HG03159 (cell line): ENCODE data around the gene MEX3C.

ENCODE experiments used
- ATAC-seq: cut with Tn5 transposase; IDR thresholded peaks from one replicate; pipeline ENCODE4 v1.9.1; 2021; ENCODE audit warnings: mild to moderate bottlenecking, moderate library complexity; ENCODE audit not compliant: unreplicated experiment

The MEX3C gene

DNA sequence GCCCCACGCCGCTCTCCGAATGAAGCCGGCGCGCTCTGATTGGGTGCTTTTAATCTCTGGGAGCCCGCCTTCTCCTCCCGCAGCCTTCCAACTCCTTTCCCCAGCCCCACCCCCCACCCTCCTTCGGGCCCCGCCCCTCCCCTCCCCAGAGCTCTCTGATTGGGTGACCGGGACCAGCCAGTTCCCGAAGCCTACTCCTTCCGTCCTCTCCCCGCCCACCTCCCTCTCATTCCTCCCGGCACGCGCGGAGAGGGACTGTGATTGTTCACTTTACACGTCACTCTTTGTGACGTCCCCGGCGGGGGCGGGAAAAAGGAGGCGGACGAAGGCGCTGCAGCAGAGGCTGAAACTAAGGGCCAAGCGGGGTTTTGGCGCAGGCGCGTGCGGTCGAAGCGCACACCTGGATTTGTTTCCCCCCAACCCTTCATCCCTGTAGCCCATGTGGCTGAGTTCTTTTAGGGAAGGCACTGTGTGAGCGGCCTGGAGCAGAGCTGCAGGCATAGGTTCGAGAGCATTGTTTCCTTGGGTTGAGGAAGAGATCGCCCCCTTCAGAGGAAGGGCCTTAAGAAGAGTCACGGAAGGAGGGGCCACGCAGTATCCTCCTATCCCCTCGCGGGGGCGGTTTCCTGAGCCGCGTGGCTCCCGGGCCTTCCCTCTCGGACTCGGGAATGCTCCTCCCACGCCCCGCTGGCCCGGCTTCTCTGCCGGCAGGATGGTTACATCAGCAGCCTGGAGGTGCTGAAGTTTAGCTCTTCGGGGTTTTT is at the start of gene MEX3C:
TSS of gene MEX3C (minus strand) at position 21 of the 764 bp plus-strand sequence. CDS start 361 bp downstream, outside the sequence.
- peak; percentile 83 for ATAC-seq

DNA sequence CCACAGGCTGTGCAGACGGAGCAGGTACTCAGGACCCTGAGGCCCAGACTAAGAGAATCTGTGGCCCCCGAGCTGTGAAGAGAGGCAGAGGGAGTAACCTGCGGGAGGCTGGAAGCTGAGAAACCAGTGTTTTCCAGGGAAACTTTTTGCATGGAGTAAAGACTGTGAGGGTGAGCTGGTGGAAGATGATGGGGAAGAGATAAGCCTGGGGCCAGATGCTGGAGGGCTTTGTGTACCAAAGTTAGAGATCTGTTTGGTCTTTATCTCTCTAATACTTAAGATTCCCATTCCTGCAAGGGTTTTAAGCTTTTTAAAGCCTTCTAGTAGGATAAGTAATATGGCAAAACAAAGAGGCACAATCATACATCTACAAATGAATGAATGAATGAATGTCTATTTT is 43.7 kb upstream of the MEX3C start:
- no peak for ATAC-seq

DNA sequence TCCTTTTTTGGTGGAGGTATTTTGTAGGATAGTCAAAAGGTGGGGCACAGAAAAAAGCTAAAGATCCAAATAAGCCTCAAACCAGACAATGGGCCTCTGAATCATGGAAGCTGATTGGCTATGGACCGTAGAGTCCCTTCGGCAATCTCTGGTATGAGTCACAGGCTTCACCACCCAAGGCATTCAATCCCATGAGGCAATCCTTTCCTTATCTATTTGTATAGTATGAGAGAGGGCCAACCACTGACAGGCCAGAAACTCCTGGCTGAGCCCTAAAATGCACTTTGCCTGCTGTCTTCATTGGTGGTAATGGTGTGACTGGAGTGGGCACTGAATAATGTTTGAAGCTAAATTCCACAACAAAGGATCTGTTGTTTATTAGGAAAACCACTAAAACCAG is 38.7 kb upstream of the MEX3C start:
- ATAC-seq = no peak

DNA sequence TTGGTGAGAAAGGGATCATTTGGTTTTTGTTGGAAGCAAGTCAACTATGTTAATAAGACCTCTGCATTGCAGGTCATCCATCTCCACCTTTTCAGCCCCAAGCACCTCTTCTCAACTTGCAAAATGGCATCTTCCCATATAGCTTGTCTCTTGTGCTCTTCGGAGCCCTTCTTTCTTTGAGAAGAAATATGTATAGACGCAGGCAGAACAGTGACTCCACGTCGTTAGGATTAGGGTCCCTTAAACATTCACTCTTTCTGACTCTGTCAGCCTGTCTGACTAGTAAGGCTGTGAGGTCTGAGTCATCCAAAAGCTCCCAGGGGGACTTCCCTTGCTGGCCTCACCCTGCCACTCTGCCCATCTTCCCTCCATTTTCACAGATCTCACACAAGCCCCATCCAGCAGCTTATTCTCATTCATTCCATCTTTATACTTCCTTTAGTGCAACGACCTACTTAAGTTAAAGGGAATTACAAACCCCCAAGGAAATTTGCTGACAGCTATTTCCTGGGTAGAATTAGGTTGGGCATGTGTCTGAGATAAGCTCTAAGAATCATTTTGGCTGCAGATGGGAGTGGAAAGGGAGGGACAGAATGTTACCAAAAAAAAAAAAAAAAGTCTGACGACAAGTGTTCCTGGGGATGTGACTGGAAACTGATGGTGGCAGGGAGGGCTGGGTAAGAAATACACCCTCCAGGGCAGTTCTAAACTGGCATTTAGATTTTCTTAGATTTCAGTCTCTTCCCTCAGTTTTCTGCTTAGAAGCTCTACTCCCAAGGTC is 37.7 kb upstream of the MEX3C start:
- ATAC-seq = peak; percentile 88

DNA sequence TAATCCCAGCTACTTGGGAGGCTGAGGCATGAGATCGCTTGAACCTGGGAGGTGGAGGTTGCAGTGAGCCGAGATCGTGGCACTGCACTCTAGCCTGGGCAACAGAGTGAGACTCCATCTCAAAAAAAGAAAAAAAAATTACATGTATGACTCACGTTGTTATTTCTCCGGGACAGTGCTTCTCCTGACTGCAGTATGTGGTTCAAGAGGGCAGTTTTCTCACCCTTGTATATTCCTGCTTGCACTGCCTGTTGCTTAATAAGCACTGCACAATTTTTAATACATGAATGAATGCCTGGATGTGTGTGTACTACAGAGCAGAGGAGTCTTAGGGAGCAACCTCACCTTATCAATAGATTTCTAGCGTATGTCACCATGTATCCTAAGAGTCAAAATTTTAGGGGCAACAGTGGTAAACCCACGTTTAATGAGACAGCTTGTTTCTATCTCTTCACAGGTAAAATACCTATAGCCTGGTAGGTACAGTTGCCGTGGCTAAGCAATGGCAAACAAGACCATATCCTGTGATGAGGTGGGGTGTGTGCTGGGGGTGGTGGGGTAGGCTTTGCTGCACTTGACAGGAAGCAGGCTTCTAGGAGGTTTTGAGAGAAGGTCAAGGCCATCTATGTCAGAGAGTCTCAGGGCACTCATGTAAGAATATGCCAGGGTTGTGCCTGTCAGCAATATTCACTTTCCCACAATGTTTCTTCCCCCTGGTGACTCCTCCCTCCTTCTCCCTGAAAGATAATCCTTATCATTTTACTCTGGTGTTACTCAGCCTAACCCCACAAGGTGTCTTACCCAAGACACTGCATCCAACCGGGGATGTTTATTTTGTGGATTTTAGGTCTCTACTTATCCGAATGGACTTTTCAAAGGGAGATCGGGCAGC is 36.9 kb upstream of the MEX3C start:
- no peak for ATAC-seq

DNA sequence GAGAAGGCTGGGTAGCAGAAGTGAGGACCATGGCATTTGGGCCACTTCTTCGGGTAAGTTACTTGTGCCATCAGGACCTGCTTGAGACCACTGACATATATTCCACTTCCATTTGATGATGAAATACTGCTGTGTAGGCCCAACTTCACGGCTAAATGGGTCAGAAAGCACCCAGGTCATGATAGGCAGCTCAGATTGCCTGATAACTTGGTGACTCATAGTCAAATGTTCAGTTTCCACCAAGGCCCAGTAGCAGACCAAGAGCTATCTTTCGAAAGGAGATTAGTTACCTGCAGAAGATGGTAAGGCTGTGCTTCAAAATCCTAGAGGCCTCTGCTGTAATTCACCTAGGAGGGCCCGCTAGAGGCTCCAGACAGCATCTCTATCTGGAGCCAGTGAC is 31.8 kb upstream of the MEX3C start:
- no peak for ATAC-seq

DNA sequence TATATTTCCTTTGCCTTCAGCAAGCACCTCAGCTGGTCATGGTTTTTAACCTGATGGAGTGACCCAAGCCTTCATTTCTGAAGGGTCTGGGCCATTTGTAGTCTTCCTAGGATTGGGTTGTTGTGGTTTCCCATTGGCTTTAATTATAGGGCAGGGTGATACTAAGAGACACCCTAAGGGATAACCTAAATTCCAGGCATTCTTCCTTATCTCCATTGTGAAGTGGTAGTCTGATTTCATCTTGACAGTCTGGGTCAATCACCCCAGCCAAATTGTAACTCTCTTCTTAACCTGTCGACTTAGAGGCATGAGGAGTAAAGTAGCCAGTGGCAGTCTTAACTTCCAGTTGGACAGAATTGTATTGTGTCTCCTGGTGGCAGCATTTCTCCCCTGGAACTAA is 30.2 kb upstream of the MEX3C start:
- no peak for ATAC-seq

DNA sequence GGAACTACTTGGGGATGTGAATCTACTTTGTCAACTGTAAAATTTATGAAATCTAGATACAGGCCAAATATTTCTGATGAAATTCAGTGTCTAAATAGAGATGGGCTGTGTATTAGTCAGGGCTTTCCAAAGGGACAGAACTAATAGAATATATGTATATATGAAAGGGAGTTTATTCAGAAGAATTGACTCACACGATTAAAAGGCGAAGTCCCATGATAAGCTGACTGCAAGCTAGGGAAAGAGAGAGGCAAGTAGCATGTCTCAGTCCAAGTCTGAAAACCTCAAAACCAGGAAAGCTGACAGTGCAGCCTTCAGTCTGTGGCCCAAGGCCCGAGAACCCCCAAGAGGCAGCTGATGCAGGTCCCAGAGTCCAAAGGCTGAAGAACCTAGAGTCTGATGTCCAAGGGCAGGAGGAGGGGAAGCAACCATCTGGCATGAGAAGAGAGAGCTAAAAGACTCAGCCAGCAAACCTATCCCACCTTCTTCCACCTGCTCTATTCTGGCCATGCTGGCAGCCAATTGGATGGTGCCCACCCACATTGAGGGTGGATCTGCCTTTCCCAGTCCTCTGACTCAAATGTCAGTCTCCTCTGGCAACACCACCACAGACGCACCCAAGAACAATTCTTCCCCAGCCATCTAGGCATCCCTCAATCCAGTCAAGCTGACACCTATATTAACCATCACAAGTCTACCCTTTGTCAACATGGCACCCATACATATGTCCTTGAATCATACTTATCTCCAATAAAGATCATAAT is 29.3 kb upstream of the MEX3C start:
- ATAC-seq = no peak

DNA sequence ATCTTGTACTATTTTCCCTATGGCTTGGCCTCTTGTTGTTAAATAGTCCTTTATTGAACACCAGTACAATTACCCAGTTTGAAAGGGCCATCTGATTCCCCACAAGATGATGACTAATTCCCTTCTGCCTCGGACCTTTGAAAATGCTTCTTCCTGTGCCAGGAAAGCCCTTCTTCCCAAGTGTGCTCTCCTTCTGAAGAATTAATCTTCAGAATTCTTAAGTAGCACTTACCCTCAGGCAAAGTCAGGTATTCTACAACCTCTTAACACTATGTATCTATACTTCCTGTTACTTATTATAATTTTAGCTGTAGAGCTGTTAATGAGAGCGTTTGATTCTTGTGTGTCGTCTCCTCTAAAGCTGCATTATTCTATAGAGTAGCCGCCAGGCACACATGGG is 28.6 kb upstream of the MEX3C start:
- ATAC-seq = no peak

DNA sequence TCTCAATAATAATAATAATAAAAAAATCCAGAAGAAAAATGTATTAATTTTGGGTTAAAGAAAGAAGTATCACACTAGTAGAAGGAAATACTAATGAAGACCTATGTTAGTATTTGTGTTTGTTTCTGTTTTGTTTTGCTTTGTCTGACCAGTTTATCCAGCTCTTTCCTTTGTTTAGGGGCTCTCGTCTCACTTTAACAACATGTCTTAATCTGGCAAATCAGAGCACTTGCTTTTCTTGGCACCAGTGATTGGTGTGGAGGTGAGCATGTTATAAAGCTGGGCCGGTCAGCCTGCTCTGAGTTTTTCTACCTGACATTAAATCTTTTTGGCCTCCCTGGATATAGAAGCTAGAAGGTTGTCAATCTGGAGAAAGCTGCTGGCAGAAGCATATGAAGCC is 15.1 kb upstream of the MEX3C start:
- ATAC-seq = no peak

DNA sequence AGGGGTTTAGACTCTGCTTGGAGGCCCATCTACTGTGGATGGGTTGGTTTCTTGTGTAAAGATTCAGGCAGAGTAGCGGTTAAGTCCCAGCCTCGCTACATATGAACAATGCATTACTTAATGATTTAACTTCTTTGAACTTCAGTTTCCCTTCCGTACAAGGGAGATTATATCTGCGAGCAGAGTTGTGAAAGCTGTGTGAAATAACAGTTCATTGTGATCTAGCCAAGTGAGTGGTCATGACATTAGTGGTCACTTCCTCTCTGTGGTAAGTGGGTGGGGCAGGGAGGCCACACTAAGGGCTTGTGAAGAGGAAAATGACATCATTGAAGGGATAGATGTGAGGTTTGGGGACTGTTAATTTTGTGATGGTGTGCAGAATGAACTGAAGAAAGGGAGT is 14.1 kb upstream of the MEX3C start:
- peak; percentile 97 for ATAC-seq

DNA sequence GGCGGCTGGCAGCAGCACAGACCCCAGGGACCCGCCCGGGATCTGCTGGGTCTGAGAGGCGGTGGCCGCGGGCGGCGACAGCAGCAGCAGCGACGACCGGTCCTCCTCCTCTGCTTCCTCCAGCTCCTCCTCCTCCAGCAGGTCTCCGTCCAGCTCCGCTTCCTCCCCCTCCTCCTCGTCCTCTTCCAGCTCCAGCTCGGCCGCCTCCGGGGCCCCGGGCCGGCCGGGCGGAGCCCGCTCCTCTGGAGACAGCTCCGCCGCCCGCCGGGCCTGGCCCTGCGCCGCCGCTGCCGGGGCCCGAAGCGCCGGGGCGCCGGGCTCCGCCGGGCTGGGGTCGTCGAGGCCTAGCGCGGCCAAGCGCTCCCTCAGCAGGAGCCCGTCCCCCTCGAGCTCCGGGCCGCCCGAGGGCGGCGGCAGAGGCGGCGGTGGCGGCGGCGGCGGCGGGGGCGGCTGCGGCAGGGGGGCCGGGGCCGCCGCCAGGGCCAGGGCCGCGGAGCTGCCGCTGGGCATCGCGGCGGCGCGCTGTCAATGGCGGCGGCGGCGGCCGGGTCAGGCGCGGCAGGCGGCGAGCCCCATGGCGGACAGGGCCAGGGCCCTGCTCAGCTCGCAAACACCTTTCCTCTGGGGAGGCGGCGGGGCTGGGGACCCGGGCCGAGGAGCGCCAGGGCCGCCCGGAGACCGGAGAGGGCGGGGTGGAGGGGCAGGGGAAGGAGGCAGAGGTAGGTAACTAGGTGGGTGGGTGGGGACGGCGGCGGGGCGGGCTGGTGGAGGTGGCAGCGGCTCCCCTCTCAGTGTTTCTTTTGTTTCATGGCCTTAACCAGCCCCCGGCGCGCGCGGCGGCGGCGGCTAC is 445 bp downstream of the MEX3C start:
- peak; percentile 17 for ATAC-seq

DNA sequence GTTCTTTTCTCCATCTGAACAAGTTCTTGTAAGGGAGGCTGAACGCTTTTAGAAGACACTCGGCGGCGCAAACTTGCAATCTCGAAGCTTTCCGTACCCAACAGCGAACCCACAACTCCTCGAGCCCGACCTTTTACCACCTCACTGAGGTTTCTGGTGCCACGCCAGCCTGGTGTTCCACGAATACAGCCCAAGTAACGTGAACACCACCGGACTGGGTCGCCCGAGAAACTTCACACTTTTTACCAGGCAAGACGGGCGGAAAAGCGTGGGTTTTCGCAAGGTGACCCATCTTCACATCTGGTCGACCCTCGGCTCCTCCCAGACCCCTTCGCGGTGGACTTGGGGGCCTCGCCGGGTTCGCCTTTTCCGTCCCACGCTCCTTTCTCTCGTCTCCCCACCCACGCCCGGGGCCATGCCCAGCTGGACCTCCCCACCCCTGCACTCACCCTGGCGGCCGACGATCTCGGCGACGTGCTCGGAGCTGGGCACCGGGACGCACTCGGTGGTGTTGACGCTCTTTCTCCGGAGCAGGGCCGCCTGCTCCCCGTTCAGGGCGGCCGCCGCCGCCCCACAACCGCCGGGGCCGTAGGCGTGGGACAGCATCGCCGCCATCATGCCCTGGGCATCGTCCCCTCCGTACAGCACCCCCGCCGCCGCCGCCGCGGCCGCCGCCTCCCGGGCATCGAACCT is 1.2 kb downstream of the MEX3C start:
- no peak for ATAC-seq

DNA sequence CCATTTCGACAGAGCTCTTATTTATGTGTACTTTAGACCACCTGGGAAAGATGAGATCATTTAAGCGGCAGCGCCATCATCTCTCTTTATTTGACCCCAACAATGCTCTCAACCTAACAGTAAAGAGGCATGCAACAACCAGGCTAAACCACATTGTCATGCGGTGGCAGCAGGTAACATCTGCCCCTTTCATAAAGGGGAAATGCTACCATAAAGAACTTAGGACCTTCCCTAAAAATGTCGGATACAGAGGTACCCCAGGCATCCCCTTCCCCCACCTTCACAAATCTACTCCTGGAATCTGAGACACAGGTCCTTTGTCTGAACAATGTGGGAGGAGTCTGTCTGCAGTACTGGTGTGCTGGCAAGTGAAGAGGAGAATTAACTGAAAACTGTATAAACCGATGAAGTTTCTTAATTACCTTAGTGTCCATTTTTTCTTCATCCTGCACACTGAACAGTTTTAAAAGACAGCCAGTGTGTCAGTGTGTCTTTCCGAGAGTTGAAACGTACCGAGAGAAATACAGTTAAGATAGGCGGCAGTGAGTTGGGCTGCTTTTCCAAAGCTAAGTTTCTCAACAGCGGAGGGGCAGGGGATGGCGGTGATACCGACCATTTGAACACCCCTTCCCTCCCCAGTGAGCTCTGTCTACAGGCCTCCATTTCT is 1.9 kb downstream of the MEX3C start:
- no peak for ATAC-seq

DNA sequence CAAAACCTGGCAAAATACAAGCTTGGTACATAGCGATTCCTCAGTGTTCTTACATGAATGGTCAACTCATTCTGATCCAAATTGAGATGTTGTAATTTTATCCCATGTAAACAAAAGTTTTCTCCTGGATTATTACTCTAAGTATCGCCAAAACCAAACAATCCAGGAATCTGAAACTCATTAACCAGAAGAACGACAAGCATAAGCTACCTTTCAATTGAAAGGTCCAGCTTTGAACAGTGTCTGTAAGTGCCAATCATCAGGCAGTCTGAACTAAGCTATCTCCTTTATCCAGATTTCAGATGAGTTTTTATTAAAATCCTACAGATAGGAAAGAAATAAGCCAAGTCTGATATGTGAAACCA is 2.4 kb downstream of the MEX3C start:
- ATAC-seq = no peak

DNA sequence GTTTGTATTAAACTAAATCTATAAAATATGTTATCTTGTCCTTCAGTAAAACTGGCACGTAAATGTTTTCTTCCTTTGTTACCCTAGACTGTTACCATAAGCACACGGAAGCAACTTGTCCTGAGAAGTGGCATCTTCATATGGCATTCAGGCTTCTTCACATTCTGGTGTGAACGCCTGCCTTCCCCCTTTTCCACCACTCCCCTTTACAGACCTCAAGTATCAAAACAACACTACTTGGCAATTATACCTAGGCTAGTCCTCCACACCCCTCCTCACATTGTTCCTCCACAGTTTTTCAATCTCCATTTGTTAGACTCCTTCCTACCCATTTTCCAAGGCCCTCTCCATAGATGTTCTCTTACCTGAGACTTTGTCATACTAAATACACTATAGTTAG is 2.9 kb downstream of the MEX3C start:
- no peak for ATAC-seq

DNA sequence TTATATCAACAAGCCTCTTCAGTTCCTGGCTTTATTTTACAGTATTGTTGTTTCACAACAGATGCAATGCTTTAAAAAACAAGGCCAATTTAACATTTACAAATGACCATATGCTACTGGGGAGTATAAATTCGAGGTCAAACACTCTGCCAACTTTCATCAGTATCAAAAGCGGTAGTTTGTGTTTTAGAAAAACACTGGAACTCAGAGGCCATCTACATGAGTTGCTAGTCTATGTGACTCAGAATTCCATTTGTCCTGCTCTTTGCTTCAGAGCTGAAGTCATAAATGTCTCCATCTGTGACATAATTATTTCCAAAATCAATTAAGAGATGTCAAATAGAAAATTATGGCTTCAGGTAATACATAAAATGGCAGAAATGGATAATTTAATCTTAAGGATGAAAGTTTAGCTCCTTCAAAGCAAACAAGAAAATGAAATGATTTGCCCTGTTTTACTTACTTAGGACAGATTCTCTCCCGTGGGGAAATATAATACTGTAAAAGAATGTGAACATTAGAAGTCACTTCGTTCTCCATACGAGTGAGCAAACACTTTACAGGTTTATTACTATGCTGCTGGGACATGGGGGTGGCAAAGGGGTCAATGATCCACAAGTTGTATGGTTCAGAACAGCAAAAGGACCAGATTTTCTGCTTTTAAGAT is 3.7 kb downstream of the MEX3C start:
- no peak for ATAC-seq

DNA sequence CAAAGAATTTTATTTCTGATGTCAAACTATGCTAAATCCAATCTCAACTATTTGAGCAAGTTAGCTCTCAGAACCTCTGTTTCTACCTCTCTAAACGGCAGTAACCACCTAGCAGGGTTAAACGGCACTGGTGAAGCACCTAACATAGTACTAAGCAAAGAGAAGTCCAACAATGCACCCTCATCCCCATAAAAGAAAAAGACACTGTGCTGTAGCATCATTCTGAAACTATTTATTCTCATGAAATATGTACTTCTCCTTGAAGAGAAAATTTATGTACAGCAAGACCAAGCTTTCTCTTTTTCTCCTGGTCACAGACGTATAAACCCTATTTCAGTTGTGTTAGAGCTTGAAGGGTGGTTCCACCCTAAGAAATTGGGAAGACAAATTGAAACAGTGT is 4.8 kb downstream of the MEX3C start:
- ATAC-seq = no peak
